ENCODE data around the gene GIMAP1. TPM values are rescaled to one million over a fixed set of nuclear protein-coding genes. Genes with fewer than 3 reads are reported as not detected.

Gene GIMAP1
- total RNA-seq, 1 donor from 2014 or later: not detected

DNA sequence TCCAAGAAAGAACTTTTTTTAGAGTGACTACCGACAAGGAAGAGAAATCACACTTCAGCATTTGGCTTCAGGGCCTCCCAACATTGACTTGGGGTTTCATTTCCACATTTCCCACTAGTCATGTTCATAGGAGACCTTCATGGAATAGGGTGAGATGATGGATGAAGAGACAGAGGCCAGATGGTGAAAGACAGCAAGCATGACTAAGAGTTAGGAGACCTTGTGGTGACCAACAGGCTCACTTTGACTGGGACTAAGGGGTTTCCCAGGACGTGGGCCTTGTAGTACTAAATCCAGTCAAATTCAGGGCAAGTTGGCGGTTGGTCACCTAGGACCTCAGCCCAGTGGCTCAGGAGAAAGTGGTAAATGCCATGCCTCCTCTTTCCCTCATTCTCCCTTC is 17.8 kb downstream of the GIMAP1 start:
- H3K4me1 Mint-ChIP-seq (ENCODE audit: unreplicated experiment): no peaks in the 10 kb centered on the region
- TF ChIP-seq, protein P1, sequence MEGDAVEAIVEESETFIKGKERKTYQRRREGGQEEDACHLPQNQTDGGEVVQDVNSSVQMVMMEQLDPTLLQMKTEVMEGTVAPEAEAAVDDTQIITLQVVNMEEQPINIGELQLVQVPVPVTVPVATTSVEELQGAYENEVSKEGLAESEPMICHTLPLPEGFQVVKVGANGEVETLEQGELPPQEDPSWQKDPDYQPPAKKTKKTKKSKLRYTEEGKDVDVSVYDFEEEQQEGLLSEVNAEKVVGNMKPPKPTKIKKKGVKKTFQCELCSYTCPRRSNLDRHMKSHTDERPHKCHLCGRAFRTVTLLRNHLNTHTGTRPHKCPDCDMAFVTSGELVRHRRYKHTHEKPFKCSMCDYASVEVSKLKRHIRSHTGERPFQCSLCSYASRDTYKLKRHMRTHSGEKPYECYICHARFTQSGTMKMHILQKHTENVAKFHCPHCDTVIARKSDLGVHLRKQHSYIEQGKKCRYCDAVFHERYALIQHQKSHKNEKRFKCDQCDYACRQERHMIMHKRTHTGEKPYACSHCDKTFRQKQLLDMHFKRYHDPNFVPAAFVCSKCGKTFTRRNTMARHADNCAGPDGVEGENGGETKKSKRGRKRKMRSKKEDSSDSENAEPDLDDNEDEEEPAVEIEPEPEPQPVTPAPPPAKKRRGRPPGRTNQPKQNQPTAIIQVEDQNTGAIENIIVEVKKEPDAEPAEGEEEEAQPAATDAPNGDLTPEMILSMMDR (conservative IDR thresholded peaks at IDR 0.05): no peak
- no peak overlapping the region for H3K4me3 Mint-ChIP-seq
- no peak overlapping the region for H3K27ac Mint-ChIP-seq
- no peaks in the 10 kb centered on the region for H3K36me3 Mint-ChIP-seq
- no peak for DNase-seq (ENCODE audit: extremely low spot score, unreplicated experiment)
- H3K9me3 Mint-ChIP-seq: no peaks in the 10 kb centered on the region
- peaks cover 68% of the 10 kb centered on the region for H3K27me3 Mint-ChIP-seq

- no peaks in the 10 kb centered on the region for H3K9me3 Mint-ChIP-seq
- peaks cover 74% of the 10 kb centered on the region for H3K27me3 Mint-ChIP-seq
- DNase-seq (ENCODE audit: extremely low spot score, unreplicated experiment): no peak
- H3K27ac Mint-ChIP-seq: no peak overlapping the region
- H3K4me1 Mint-ChIP-seq (ENCODE audit: unreplicated experiment): no peaks in the 10 kb centered on the region
- H3K4me3 Mint-ChIP-seq: no peak overlapping the region
- TF ChIP-seq, protein P1 (conservative IDR thresholded peaks at IDR 0.05): no peak
- H3K36me3 Mint-ChIP-seq: no peaks in the 10 kb centered on the region
Observed at GRCh38 chr7:150735596-150736358, 19.4 kb downstream of the GIMAP1 start.

DNA sequence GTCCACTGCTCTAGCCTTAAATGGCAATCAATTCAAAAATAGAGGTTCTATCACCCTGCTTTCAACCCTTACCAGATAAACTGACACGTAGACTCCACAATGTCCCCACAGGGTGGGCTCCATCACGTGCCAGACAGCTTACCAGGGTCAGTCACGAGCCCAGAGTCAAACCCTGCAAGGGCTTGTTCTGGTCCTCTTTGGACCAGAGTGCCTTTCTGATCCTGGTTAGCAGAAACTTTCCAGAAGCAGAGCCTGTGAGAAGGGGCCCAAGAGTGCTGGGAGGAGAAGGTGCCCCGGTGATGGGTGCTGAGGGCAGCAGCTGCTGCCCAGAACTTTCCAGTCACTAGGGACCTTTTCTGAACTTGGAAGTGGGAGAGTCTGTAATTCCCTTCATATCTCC is 20.5 kb downstream of the GIMAP1 start:
- Mint-ChIP-seq H3K27me3 (peaks cover 77% of the 10 kb centered on the region), H3K4me3 (no peak overlapping the region), H3K36me3 (no peaks in the 10 kb centered on the region), H3K4me1 (ENCODE audit: unreplicated experiment) (no peaks in the 10 kb centered on the region), H3K9me3 (no peaks in the 10 kb centered on the region), H3K27ac (no peak overlapping the region)
- TF ChIP-seq, protein P1 (conservative IDR thresholded peaks at IDR 0.05): no peak
- no peak for DNase-seq (ENCODE audit: extremely low spot score, unreplicated experiment)

DNA sequence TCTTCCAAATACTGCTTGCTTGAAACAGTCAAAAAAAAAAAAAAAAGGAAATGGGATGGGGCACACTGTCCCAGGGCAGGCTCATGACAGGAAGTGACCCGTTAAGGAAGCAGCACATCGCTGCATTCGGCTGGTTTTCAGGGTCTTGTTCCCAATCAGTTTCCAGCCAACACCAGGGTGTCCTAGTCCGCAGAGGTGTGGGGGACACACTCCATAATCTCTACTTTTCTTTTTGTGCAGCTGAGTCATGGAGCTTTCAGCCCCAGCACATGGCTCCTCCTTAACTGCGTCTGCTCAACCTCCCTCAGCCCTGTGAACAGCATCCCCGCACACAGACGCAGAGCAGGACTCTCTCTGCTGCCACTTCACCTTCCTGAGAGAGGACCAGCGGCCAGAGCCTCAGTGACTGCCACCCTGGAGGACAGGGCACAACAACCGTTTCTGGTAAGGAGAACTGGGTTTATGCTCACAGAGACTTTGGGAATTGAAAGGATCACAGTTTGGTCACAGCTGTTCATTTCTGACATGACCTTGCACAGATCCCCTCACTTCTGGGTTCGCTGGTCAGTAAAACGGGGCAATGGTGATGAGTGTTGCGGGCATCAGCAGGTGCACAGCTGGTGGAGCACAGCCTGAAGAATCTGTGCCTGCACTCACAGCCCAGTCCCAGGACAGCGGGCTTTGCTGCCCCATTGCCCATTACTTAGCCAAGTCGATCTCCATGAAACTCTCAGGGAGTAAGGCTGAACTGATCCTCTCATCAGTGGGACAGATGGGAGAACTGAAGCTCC is 21.0 kb downstream of the GIMAP1 start, which contains the start of gene GIMAP5:
Gene GIMAP5 (plus strand): TSS at position 154 of the 791 bp plus-strand sequence. CDS start 3,467 bp downstream, outside the sequence.
- DNase-seq (ENCODE audit: extremely low spot score, unreplicated experiment): no peak
- no peak within 1 kb of the TSS for H3K27ac Mint-ChIP-seq
- no peaks in the 10 kb centered on the region for H3K4me1 Mint-ChIP-seq (ENCODE audit: unreplicated experiment)
- H3K27me3 Mint-ChIP-seq: peaks cover 77% of the 10 kb centered on the region
- no peaks in the 10 kb centered on the region for H3K9me3 Mint-ChIP-seq
- no peaks in the 10 kb centered on the region for H3K36me3 Mint-ChIP-seq
- no peak within 1 kb of the TSS for H3K4me3 Mint-ChIP-seq
- TF ChIP-seq, protein P1 (conservative IDR thresholded peaks at IDR 0.05): no peak

- no peaks in the 10 kb centered on the region for H3K9me3 Mint-ChIP-seq
- peaks cover 81% of the 10 kb centered on the region for H3K27me3 Mint-ChIP-seq
- no peaks in the 10 kb centered on the region for H3K4me1 Mint-ChIP-seq (ENCODE audit: unreplicated experiment)
- H3K27ac Mint-ChIP-seq: no peak overlapping the region
- no peak for DNase-seq (ENCODE audit: extremely low spot score, unreplicated experiment)
- no peak overlapping the region for H3K4me3 Mint-ChIP-seq
- no peaks in the 10 kb centered on the region for H3K36me3 Mint-ChIP-seq
- TF ChIP-seq, protein P1 (conservative IDR thresholded peaks at IDR 0.05): no peak
Observed at GRCh38 chr7:150738092-150738491, 21.7 kb downstream of the GIMAP1 start.
